ENCODE results near the gene CLPTM1.

DNA sequence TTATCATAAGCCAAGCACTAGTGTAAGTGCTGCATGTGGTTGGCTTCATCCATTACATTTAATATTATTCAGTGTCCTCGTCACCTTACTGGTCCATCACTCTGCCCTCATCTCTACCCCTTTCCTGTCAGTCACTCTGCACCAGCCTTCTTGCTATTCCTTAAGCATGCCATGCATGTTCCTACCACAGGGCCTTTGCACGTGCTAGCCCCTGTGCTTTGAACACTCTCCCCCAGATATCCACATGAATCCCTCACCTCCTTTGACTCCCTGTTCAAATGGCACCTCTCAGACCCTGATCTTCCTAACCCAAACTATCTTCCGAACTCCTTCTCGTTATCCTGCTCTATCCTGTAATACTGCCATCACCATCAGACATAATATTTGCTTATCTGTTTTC lies 42.8 kb downstream of the CLPTM1 start:
- TF ChIP-seq CTCF (IDR thresholded peaks at IDR 0.05; ENCODE audit: poor library complexity, severe bottlenecking) (no peak), EZH2 (IDR thresholded peaks at IDR 0.05; ENCODE audit: borderline replicate concordance, insufficient read depth, low read length, poor library complexity, severe bottlenecking) (no peak), MXI1 (conservative IDR thresholded peaks at IDR 0.05; ENCODE audit: poor library complexity, severe bottlenecking) (no peak), POLR2AphosphoS5 (IDR thresholded peaks at IDR 0.05) (no peak)
